C4-2B (cell line): Measurements from ENCODE around the gene LRFN5.

Experiments
- CTCF ChIP-seq: fragments of 450-650 bp; conservative IDR thresholded peaks from 2 replicates; pipeline ENCODE4 v1.5.1; 2017; ENCODE audit warnings: mild to moderate bottlenecking
- ZFX ChIP-seq: fragments of 450-650 bp; IDR thresholded peaks from 2 replicates; pipeline ENCODE4 v1.6.1; 2017

- TF ChIP-seq CTCF (no peak), ZFX (no peak)
Observed at GRCh38 chr14:41699486-41699885, 92.8 kb downstream of the LRFN5 start.
